ENCODE data around the gene SLC6A6. TPM values are rescaled to one million over a fixed set of nuclear protein-coding genes. Genes with fewer than 3 reads are reported as not detected.
A peak's percentile ranks its signal among the peaks of the same experiment; 100 is the strongest.
"Not testable (repeated sequence)": the region's sequence is repeated elsewhere in the genome, so short reads cannot be mapped to it uniquely, and the experiment has no call there.

The SLC6A6 gene
- polyA plus RNA-seq, 10 donors = 2.6 to 6.5 (median 3.7) TPM

- no peak for DNase-seq
Measured at GRCh38 chr3:14434498-14435151, 32.2 kb downstream of the SLC6A6 start.

GRCh38 chr3:14435175-14436014, 33.0 kb downstream of the SLC6A6 start:
- no peak for DNase-seq

GRCh38 chr3:14436954-14437281, 34.5 kb downstream of the SLC6A6 start:
- no peak for DNase-seq

GRCh38 chr3:14437705-14438104, 35.3 kb downstream of the SLC6A6 start:
- not testable (repeated sequence) for DNase-seq

GRCh38 chr3:14438262-14438661, 35.9 kb downstream of the SLC6A6 start:
- no peak for DNase-seq

GRCh38 chr3:14438929-14439328, 36.5 kb downstream of the SLC6A6 start:
- DNase-seq = no peak

GRCh38 chr3:14439501-14440167, 37.2 kb downstream of the SLC6A6 start:
- DNase-seq = peak; percentile 37 to 79 (median 61)

GRCh38 chr3:14440168-14440518, 37.7 kb downstream of the SLC6A6 start:
- no peak for DNase-seq

GRCh38 chr3:14440531-14441239, 38.3 kb downstream of the SLC6A6 start:
- no peak for DNase-seq

GRCh38 chr3:14441240-14441919, 39.0 kb downstream of the SLC6A6 start:
- DNase-seq = no peak

- DNase-seq = no peak
Measured at GRCh38 chr3:14441920-14442300, 39.5 kb downstream of the SLC6A6 start.

- no peak for DNase-seq
Measured at GRCh38 chr3:14444380-14444779, 42.0 kb downstream of the SLC6A6 start.

GRCh38 chr3:14445773-14446172, 43.4 kb downstream of the SLC6A6 start:
- DNase-seq = no peak

- no peak for DNase-seq
Measured at GRCh38 chr3:14446988-14447570, 44.7 kb downstream of the SLC6A6 start.

- no peak for DNase-seq
Measured at GRCh38 chr3:14448063-14448462, 45.7 kb downstream of the SLC6A6 start.

GRCh38 chr3:14448756-14449727, 46.6 kb downstream of the SLC6A6 start:
- no peak for DNase-seq

- DNase-seq = no peak
Measured at GRCh38 chr3:14450506-14450905, 48.1 kb downstream of the SLC6A6 start.

GRCh38 chr3:14450922-14451606, 48.7 kb downstream of the SLC6A6 start:
- no peak for DNase-seq

Measured in muscle of back (tissue), 11 donors.